KMS-11 (cell line): ENCODE data around the gene GNB1.

ENCODE experiments used
- H2AFZ ChIP-seq: fragments of 200-600 bp; sonication (generic); 2 replicates; pipeline ENCODE4 v1.6.1; 2016; ENCODE audit warnings: antibody characterized with exemption, mixed run types, low read depth
- H3K27ac ChIP-seq: fragments of 200-600 bp; sonication (generic); 2 replicates; pipeline ENCODE4 v1.6.1; 2016; ENCODE audit warnings: mild to moderate bottlenecking, mixed run types
- H3K27me3 ChIP-seq: fragments of 200-600 bp; sonication (generic); 2 replicates; pipeline ENCODE4 v1.6.1; 2017; ENCODE audit warnings: mild to moderate bottlenecking, low read depth, mixed run types, moderate library complexity; ENCODE audit not compliant: insufficient read depth
- H3K36me3 ChIP-seq: fragments of 200-600 bp; sonication (generic); 2 replicates; pipeline ENCODE4 v1.6.1; 2017; ENCODE audit warnings: mild to moderate bottlenecking, mixed run types; ENCODE audit not compliant: insufficient read depth
- H3K4me1 ChIP-seq: fragments of 200-600 bp; sonication (generic); 2 replicates; pipeline ENCODE4 v1.6.1; 2016; ENCODE audit warnings: mild to moderate bottlenecking, low read depth, mixed run types; ENCODE audit not compliant: poor library complexity, severe bottlenecking
- H3K4me2 ChIP-seq: fragments of 200-600 bp; sonication (generic); 2 replicates; pipeline ENCODE4 v1.7.0; 2016; ENCODE audit warnings: mild to moderate bottlenecking, mixed run types
- H3K4me3 ChIP-seq: fragments of 200-600 bp; sonication (generic); IDR thresholded peaks from 2 replicates; pipeline ENCODE4 v1.6.1; 2017; ENCODE audit warnings: low read depth, low read length, mixed read lengths; ENCODE audit not compliant: insufficient read depth
- H3K79me2 ChIP-seq: fragments of 200-600 bp; sonication (generic); 2 replicates; pipeline ENCODE4 v1.6.1; 2016; ENCODE audit warnings: low read depth, mixed run types; ENCODE audit not compliant: insufficient read depth
- H3K9ac ChIP-seq: fragments of 200-600 bp; sonication (generic); 2 replicates; pipeline ENCODE4 v1.6.1; 2016; ENCODE audit warnings: mild to moderate bottlenecking, mixed run types
- H4K20me1 ChIP-seq: fragments of 200-600 bp; sonication (generic); 2 replicates; pipeline ENCODE4 v1.6.1; 2016; ENCODE audit warnings: mild to moderate bottlenecking, mixed run types; ENCODE audit not compliant: insufficient read depth
- TF ChIP-seq, protein P1 (sequence below): fragments of 200-600 bp; sonication (generic); conservative IDR thresholded peaks from 2 replicates; pipeline ENCODE4 v1.6.1; 2017; ENCODE audit warnings: low read depth, mild to moderate bottlenecking, antibody characterized with exemption, low read length, moderate library complexity, mixed read lengths

The GNB1 gene

GRCh38 chr1:1847890-1848289 is 43.0 kb downstream of the GNB1 start:
- Histone ChIP-seq H3K9ac (no peak overlapping the region), H3K4me2 (no peak overlapping the region), H3K4me3 (no peak overlapping the region), H3K4me1 (peaks cover 23% of the 10 kb centered on the region), H4K20me1 (peaks cover 38% of the 10 kb centered on the region), H3K36me3 (no peaks in the 10 kb centered on the region; the same call in 1 of the 2 replicates), H3K79me2 (peaks cover 94% of the 10 kb centered on the region), H2AFZ (no peak overlapping the region), H3K27ac (no peak overlapping the region), H3K27me3 (no peaks in the 10 kb centered on the region)
- TF ChIP-seq, protein P1, sequence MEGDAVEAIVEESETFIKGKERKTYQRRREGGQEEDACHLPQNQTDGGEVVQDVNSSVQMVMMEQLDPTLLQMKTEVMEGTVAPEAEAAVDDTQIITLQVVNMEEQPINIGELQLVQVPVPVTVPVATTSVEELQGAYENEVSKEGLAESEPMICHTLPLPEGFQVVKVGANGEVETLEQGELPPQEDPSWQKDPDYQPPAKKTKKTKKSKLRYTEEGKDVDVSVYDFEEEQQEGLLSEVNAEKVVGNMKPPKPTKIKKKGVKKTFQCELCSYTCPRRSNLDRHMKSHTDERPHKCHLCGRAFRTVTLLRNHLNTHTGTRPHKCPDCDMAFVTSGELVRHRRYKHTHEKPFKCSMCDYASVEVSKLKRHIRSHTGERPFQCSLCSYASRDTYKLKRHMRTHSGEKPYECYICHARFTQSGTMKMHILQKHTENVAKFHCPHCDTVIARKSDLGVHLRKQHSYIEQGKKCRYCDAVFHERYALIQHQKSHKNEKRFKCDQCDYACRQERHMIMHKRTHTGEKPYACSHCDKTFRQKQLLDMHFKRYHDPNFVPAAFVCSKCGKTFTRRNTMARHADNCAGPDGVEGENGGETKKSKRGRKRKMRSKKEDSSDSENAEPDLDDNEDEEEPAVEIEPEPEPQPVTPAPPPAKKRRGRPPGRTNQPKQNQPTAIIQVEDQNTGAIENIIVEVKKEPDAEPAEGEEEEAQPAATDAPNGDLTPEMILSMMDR: no peak

DNA sequence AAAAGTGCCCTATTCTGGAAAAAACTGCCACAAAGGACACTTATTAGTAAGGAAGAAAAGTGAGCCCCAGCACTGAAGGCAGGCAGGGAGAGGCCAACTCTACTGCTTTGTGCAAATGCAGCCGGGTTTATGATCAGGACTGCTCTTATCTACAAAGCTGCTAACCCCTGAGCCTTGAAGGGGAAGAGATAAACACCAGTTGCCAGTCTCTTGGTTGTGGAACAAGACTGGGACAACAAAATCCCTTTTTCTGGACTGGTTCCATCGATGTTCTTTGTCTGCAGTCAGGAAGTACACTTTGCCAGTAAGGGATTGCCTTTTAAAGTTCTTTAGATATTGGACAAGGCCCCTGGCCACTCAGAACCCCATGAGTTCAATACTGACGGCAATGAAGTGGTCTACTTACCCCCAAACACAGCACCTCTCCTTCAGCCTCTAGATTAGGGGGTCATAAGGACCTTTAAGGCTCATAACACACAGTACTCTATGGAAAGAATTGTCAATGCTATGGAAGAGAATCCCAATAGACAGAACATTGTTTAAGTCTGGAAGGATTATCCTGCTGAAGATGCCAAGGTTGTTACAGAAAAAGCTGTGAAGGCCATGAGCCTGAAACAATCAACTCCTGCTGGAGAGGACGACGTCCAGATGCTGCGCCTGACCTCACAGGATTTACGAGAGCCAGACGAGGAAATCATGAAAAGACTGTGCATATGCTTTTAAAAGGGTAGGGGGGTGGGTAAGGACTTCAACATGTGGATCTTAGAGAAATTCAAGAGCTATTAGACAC is 43.6 kb downstream of the GNB1 start:
- H3K9ac ChIP-seq: no peak overlapping the region
- peaks cover 43% of the 10 kb centered on the region for H4K20me1 ChIP-seq
- peaks cover 29% of the 10 kb centered on the region for H3K4me1 ChIP-seq
- peaks cover 94% of the 10 kb centered on the region for H3K79me2 ChIP-seq
- TF ChIP-seq, protein P1: no peak
- H3K4me3 ChIP-seq: no peak overlapping the region
- H3K36me3 ChIP-seq: no peaks in the 10 kb centered on the region; the same call in 1 of the 2 replicates
- no peaks in the 10 kb centered on the region for H3K27me3 ChIP-seq
- H2AFZ ChIP-seq: no peak overlapping the region
- H3K4me2 ChIP-seq: no peak overlapping the region
- H3K27ac ChIP-seq: no peak overlapping the region; the same call in 1 of the 2 replicates

DNA sequence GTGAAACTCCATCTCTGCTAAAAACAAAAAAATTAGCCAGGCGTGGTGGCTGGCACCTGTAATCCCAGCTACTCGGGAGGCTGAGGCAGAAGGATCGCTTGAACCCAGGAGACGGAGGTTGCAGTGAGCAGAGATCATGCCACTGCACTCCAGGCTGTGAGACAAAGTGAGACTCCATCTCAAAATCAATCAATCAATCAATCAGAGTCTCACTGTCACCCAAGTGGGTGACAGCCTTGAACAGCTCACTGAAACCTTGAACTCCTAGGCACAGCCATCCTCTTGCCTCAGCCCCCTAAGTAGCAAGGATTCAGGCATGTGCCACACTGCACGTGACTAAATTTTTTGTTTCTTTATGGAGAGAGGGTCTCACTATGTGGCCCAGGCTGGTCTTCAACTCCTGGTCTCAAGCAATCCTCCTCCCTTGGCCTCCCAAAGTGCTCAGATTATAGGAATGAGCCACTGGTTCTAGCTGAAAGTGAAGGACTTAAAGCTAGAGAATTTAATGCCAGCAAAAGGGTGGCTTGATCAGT is 44.4 kb downstream of the GNB1 start:
- no peak overlapping the region for H3K9ac ChIP-seq
- peaks cover 43% of the 10 kb centered on the region for H4K20me1 ChIP-seq

DNA sequence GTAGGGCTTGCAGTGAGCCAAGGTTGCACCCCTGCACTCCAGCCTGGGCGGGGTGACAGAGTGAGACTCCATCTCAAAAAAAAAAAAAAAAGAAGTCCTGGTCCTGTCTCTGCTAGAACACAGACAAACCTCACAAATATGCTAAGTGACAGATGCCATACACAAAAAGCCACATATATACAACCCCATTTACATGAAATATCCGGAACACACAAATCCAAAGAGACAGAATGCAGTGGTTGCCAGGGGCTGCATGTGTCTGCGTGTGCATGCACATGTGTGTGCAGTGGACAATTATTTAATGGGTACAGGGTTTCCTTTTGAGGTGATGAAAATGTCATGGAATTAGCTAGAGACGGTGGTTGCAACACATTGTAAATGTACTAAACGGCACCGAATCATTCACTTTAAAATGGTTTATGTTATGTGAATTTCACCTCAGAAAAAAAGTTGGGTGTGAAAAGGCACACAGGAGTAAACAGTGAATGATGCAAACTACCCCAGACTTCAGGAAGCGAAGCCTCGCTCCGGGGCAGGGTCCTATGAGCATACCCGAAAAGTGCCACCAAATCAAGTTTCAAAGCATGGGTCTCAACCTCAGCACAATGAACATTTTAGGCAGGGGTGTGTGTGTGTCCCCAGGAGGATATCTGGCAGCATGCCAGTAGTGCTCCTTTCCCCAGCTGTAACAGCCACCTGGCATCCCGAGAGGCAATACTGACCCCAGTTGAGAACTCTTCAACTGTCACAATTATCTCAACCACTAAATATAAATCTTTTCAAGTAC is 48.3 kb downstream of the GNB1 start:
- peaks cover 26% of the 10 kb centered on the region for H4K20me1 ChIP-seq

More for the DNA sequence above, 44.4 kb downstream of the GNB1 start:
- H3K27me3 ChIP-seq: no peaks in the 10 kb centered on the region
- H3K27ac ChIP-seq: no peak overlapping the region; the same call in 1 of the 2 replicates
- H3K4me2 ChIP-seq: no peak overlapping the region
- H3K79me2 ChIP-seq: peaks cover 94% of the 10 kb centered on the region
- H3K4me3 ChIP-seq: no peak overlapping the region
- H3K4me1 ChIP-seq: peaks cover 37% of the 10 kb centered on the region
- TF ChIP-seq, protein P1: no peak
- H2AFZ ChIP-seq: no peak overlapping the region
- H3K36me3 ChIP-seq: no peaks in the 10 kb centered on the region; the same call in 1 of the 2 replicates

More for the DNA sequence above, 48.3 kb downstream of the GNB1 start:
- no peak overlapping the region; the same call in 1 of the 2 replicates for H3K9ac ChIP-seq
- H3K79me2 ChIP-seq: peaks cover 95% of the 10 kb centered on the region
- no peaks in the 10 kb centered on the region for H3K36me3 ChIP-seq
- H3K27me3 ChIP-seq: no peaks in the 10 kb centered on the region
- H3K27ac ChIP-seq: peak overlapping the region; percentile 53
- TF ChIP-seq, protein P1: no peak; the same call in 1 of the 2 replicates
- peak overlapping the region; percentile 83 for H3K4me2 ChIP-seq
- no peak overlapping the region for H3K4me3 ChIP-seq
- no peak overlapping the region for H2AFZ ChIP-seq
- H3K4me1 ChIP-seq: peaks cover 56% of the 10 kb centered on the region
